ENCODE measurements around the gene CIROP.

The CIROP gene

DNA sequence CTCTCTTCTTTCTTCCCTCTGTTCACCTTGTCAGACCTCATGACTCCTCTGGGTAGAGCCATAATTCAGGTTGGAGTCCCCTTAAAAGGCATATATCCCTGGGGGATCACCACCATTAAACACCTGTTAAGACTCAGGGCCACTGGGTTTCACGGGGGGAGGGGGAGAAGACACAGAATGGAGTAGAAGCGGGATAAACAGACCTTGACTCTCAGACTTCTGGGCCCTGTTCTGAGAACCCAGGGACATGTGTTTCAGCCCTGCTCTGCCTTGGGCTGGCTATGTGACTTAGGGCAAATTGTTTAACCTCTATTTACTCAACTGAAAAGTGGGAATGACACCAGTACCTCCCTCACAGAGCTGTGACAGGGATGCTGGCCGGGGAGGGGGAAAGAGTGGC is 52.1 kb downstream of the CIROP start:
- H3K14ac ChIP-seq (ENCODE audit: low read length) = no peak overlapping the region
- peaks cover 6% of the 10 kb centered on the region in 2 donors for H3K4me1 ChIP-seq (ENCODE audit: control insufficient read depth in 2 of 2, insufficient read depth in 1 of 2, low read depth in 1 of 2, low read length in 2 of 2)
- no peaks in the 10 kb centered on the region for H3K27me3 ChIP-seq (ENCODE audit: control insufficient read depth in 3 of 3, insufficient read depth in 3 of 3, low read depth in 1 of 3, low read length in 3 of 3)
- DNase-seq (ENCODE audit: low spot score) = no peak
- H3K36me3 ChIP-seq (replicated peaks in 1 of 2; ENCODE audit: control insufficient read depth in 2 of 2, insufficient read depth in 2 of 2, low read length in 2 of 2) = peaks cover 37 to 73% of the 10 kb centered on the region in 2 donors
- no peak overlapping the region for H3K23ac ChIP-seq (ENCODE audit: low read depth, low read length, poor library complexity)
- H2BK12ac ChIP-seq (ENCODE audit: low read length) = no peak overlapping the region
- H4K8ac ChIP-seq (ENCODE audit: low read depth, low read length) = no peak overlapping the region
- no peak overlapping the region for H3K27ac ChIP-seq (replicated peaks; ENCODE audit: low read length)
- no peak overlapping the region for H2AFZ ChIP-seq (ENCODE audit: low read length)
- H3K4me2 ChIP-seq (ENCODE audit: insufficient read depth, low read length, poor library complexity, severe bottlenecking) = no peak overlapping the region
- no CpG with 5 or more reads among the region's 3 CpGs for WGBS, 2 donors (ENCODE audit: extremely low coverage in 2 of 2, insufficient read length in 2 of 2, insufficient replicate concordance in 1 of 2)
- no peak overlapping the region for H2AK5ac ChIP-seq (ENCODE audit: low read depth, low read length)
- no peak overlapping the region for H3K9ac ChIP-seq (ENCODE audit: low read depth, low read length, poor library complexity)
- no peak overlapping the region for H2BK15ac ChIP-seq (ENCODE audit: low read length)
- peaks cover 3 to 9% of the 10 kb centered on the region in 2 donors for H3K9me3 ChIP-seq (replicated peaks in 1 of 2; ENCODE audit: control insufficient read depth in 2 of 2, insufficient read depth in 1 of 2, low read depth in 1 of 2, low read length in 2 of 2)
- H3K79me1 ChIP-seq (ENCODE audit: low read depth, low read length) = peaks cover 7% of the 10 kb centered on the region
- no peak overlapping the region for H3K18ac ChIP-seq (ENCODE audit: low read length)
- no peak overlapping the region for H2BK5ac ChIP-seq (ENCODE audit: low read length)
- H2BK120ac ChIP-seq (ENCODE audit: low read depth, low read length) = no peak overlapping the region
- no peak overlapping the region for H4K91ac ChIP-seq (ENCODE audit: low read depth, low read length, poor library complexity)
- no peak overlapping the region for H3K4me3 ChIP-seq (ENCODE audit: low read length in 2 of 2)
- no peak overlapping the region for H3K4ac ChIP-seq (ENCODE audit: low read length)

DNA sequence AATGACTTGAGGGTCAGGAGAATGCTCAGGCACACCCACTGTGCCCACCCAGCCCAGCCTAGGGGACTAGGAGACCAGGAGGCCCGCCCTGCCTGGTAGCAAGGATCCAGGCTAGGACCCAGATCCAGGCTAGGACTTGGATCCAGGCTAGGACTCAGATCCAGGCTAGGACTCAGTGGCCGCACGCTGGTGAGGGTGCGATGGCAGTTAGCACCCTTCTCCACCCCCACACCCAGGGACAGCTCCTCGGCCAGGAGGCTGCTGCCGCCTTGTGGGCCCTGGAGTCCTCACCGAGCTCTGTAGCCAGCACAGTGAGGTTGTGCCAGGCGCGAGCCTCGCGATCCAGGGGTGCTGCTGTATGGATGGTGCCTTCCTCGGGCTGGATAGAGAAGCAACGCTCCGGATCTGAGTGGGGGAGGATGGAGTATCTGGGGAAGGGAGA is 52.6 kb downstream of the CIROP start:
- Histone ChIP-seq H2BK120ac (ENCODE audit: low read depth, low read length) (no peak overlapping the region), H3K18ac (ENCODE audit: low read length) (no peak overlapping the region), H3K27ac (replicated peaks; ENCODE audit: low read length) (no peak overlapping the region), H2BK12ac (ENCODE audit: low read length) (no peak overlapping the region), H3K4me1 (ENCODE audit: control insufficient read depth in 2 of 2, insufficient read depth in 1 of 2, low read depth in 1 of 2, low read length in 2 of 2) (peaks cover 6% of the 10 kb centered on the region in 2 donors), H2AK5ac (ENCODE audit: low read depth, low read length) (no peak overlapping the region), H3K14ac (ENCODE audit: low read length) (no peak overlapping the region), H3K9me3 (replicated peaks in 1 of 2; ENCODE audit: control insufficient read depth in 2 of 2, insufficient read depth in 1 of 2, low read depth in 1 of 2, low read length in 2 of 2) (peaks cover 3 to 9% of the 10 kb centered on the region in 2 donors), H3K79me1 (ENCODE audit: low read depth, low read length) (peaks cover 8% of the 10 kb centered on the region), H4K91ac (ENCODE audit: low read depth, low read length, poor library complexity) (no peak overlapping the region), H3K23ac (ENCODE audit: low read depth, low read length, poor library complexity) (no peak overlapping the region), H2AFZ (ENCODE audit: low read length) (no peak overlapping the region), H3K36me3 (replicated peaks in 1 of 2; ENCODE audit: control insufficient read depth in 2 of 2, insufficient read depth in 2 of 2, low read length in 2 of 2) (peaks cover 38 to 77% of the 10 kb centered on the region in 2 donors), H3K9ac (ENCODE audit: low read depth, low read length, poor library complexity) (no peak overlapping the region), H3K4me3 (ENCODE audit: low read length in 2 of 2) (no peak overlapping the region), H2BK5ac (ENCODE audit: low read length) (no peak overlapping the region), H3K4ac (ENCODE audit: low read length) (no peak overlapping the region), H3K4me2 (ENCODE audit: insufficient read depth, low read length, poor library complexity, severe bottlenecking) (no peak overlapping the region), H4K8ac (ENCODE audit: low read depth, low read length) (no peak overlapping the region), H2BK15ac (ENCODE audit: low read length) (no peak overlapping the region), H3K27me3 (ENCODE audit: control insufficient read depth in 3 of 3, insufficient read depth in 3 of 3, low read depth in 1 of 3, low read length in 3 of 3) (no peaks in the 10 kb centered on the region)
- no CpG with 5 or more reads among the region's 14 CpGs for WGBS, 2 donors (ENCODE audit: extremely low coverage in 2 of 2, insufficient read length in 2 of 2, insufficient replicate concordance in 1 of 2)
- DNase-seq (ENCODE audit: low spot score) = no peak

DNA sequence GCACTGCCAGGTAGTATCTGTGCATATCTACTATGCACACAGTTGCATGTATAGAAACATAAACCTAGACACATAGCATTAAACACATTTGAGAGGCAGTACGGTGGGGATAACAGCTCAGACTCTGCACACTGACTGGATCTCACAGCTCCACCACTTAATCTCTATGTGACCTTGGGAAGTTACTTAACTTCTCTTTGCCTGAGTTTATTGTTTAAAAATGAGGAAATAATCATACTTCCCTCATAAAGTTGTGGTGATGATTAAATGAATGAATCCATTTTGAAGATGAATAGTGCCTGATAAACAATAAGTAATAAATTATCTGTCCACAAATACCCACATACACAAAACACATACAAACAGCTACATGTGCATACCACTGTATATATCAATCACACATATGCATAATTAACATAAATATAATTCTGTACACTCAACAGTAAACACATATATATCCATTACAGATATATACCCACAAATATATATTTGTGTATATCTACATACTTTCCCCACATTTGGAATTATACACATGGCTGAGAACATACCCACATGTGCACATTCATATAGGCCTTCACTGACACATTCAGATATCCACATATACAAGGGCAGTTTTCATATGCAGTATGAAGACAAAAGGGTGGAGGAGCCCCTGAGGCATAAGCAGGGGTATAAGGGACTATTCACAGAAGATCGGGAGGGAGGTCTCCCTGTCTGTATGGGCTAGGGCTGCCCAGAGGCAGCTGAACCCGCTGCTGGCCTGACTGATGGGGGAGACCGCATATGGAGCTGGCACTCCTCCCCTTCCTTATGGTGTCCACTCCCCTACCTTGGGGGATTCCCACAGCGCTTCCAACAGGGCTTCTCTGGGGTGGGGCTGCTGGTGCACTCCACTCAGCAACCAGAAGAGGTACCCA is 53.4 kb downstream of the CIROP start:
- Histone ChIP-seq H3K79me1 (ENCODE audit: low read depth, low read length) (peaks cover 9% of the 10 kb centered on the region), H2BK15ac (ENCODE audit: low read length) (no peak overlapping the region), H3K27me3 (ENCODE audit: control insufficient read depth in 3 of 3, insufficient read depth in 3 of 3, low read depth in 1 of 3, low read length in 3 of 3) (no peaks in the 10 kb centered on the region), H2BK12ac (ENCODE audit: low read length) (no peak overlapping the region), H3K14ac (ENCODE audit: low read length) (no peak overlapping the region), H3K9ac (ENCODE audit: low read depth, low read length, poor library complexity) (no peak overlapping the region), H2BK120ac (ENCODE audit: low read depth, low read length) (no peak overlapping the region), H2AFZ (ENCODE audit: low read length) (no peak overlapping the region), H2AK5ac (ENCODE audit: low read depth, low read length) (no peak overlapping the region), H3K36me3 (replicated peaks in 1 of 2; ENCODE audit: control insufficient read depth in 2 of 2, insufficient read depth in 2 of 2, low read length in 2 of 2) (peaks cover 38 to 79% of the 10 kb centered on the region in 2 donors), H3K27ac (replicated peaks; ENCODE audit: low read length) (no peak overlapping the region), H4K8ac (ENCODE audit: low read depth, low read length) (no peak overlapping the region), H2BK5ac (ENCODE audit: low read length) (no peak overlapping the region), H4K91ac (ENCODE audit: low read depth, low read length, poor library complexity) (no peak overlapping the region), H3K18ac (ENCODE audit: low read length) (no peak overlapping the region), H3K23ac (ENCODE audit: low read depth, low read length, poor library complexity) (no peak overlapping the region), H3K4ac (ENCODE audit: low read length) (no peak overlapping the region), H3K9me3 (replicated peaks in 1 of 2; ENCODE audit: control insufficient read depth in 2 of 2, insufficient read depth in 1 of 2, low read depth in 1 of 2, low read length in 2 of 2) (peaks cover 3 to 9% of the 10 kb centered on the region in 2 donors), H3K4me2 (ENCODE audit: insufficient read depth, low read length, poor library complexity, severe bottlenecking) (no peak overlapping the region), H3K4me3 (ENCODE audit: low read length in 2 of 2) (no peak overlapping the region), H3K4me1 (ENCODE audit: control insufficient read depth in 2 of 2, insufficient read depth in 1 of 2, low read depth in 1 of 2, low read length in 2 of 2) (peaks cover 1 to 6% of the 10 kb centered on the region in 2 donors)
- no peak for DNase-seq (ENCODE audit: low spot score)
- no CpG with 5 or more reads among the region's 5 CpGs for WGBS, 2 donors (ENCODE audit: extremely low coverage in 2 of 2, insufficient read length in 2 of 2, insufficient replicate concordance in 1 of 2)
